Heart right ventricle (tissue), 16 donors: ENCODE data around the gene FAM151B. TPM values are rescaled to one million over a fixed set of nuclear protein-coding genes. Genes with fewer than 3 reads are reported as not detected.
"Not testable (repeated sequence)": the region's sequence is repeated elsewhere in the genome, so short reads cannot be mapped to it uniquely, and the experiment has no call there.

Source experiments
- ATAC-seq, 8 donors: fragments of 200-7000 bp; cut with Tn5 transposase; one replicate each; pipeline ENCODE4 v1.9.1; 2020; ENCODE audit warnings: mild to moderate bottlenecking in 8 of 8, moderate library complexity in 8 of 8, moderate number of reproducible peaks in 1 of 8
- DNase-seq, 2 donors: peaks; one replicate each; pipeline ENCODE4 v3.0.0-alpha.2; 2020
- H3K27ac ChIP-seq, 10 donors: fragments of 200-600 bp; sonication (generic) in 2 of 10; one replicate each; pipeline versions ENCODE4 v1.5.0 to v1.8.0; 2020 to 2022; ENCODE audit warnings: mild to moderate bottlenecking in 3 of 10
- H3K27me3 ChIP-seq, 7 donors: fragments of 200-600 bp; one replicate each; pipeline ENCODE4 v1.8.0; 2021 to 2022; ENCODE audit warnings: mild to moderate bottlenecking in 2 of 7
- H3K36me3 ChIP-seq, 9 donors: fragments of 200-600 bp; sonication (generic) in 1 of 9; one replicate each; pipeline versions ENCODE4 v1.5.0 to v1.8.0; 2020 to 2022; ENCODE audit warnings: mild to moderate bottlenecking in 2 of 9
- H3K4me1 ChIP-seq, 9 donors: fragments of 200-600 bp; sonication (generic) in 1 of 9; one replicate each; pipeline versions ENCODE4 v1.5.0 to v1.8.0; 2020 to 2022; ENCODE audit warnings: mild to moderate bottlenecking in 4 of 9
- H3K4me3 ChIP-seq, 10 donors: fragments of 200-600 bp; sonication (generic) in 2 of 10; one replicate each; pipeline versions ENCODE4 v1.5.0 to v1.8.0; 2020 to 2022; ENCODE audit warnings: mild to moderate bottlenecking in 7 of 10, moderate library complexity in 2 of 10
- H3K9me3 ChIP-seq, 11 donors: fragments of 200-600 bp in 10 of 11; sonication (generic) in 2 of 11; one replicate each; pipeline versions ENCODE4 v1.5.0 to v1.8.0; 2013 to 2022; ENCODE audit warnings: mild to moderate bottlenecking in 2 of 11, control low read depth in 1 of 11, moderate library complexity in 1 of 11
- CTCF ChIP-seq, 9 donors: fragments of 200-600 bp; sonication (generic) in 2 of 9; IDR thresholded peaks; one replicate each; pipeline versions ENCODE4 v1.5.0 to v1.8.0; 2021 to 2022; ENCODE audit warnings: antibody characterized with exemption in 9 of 9, mild to moderate bottlenecking in 5 of 9, moderate library complexity in 1 of 9
- WGBS, 2 donors: extraction: QIAGEN DNeasy Blood & Tissue Kit; methylation state at CpG; one replicate each; pipeline ENCODE4 v1.1.7; 2013; ENCODE audit warnings: inconsistent platforms in 1 of 2; 5-methylcytosine and 5-hydroxymethylcytosine counted together
- intact Hi-C, 10 donors: fragments of 100-400 bp; cut with DNase I; formaldehyde crosslinking; loops; one replicate each; pipeline versions ENCODE4 v1.11.1 to v1.14.2; 2022
- polyA plus RNA-seq, 2 donors: library from polyadenylated mRNA; stranded (reverse); fragments of 200-250 nt; gene quantifications; one replicate each; pipeline ENCODE4 v1.2.3, GENCODE V29; 2013
- total RNA-seq, 10 donors: library from RNA; stranded (reverse); fragmentation: NEBNext Ultra II Directional in 3 of 10; extraction: Animal tissue kit (Norgen Biotek cat#: 25700) in 3 of 10; gene quantifications; one replicate each; pipeline versions ENCODE4 v1.2.1 to v1.2.4, GENCODE V29; 2021 to 2023
- donor health status: Arrhythmogenic right ventricular cardiomyopathy.
- donor health status: ischemic (EF 13 %, LVEDD 7.1; RV severe dilation, severe dysfunction).
- donor health status: healthy with polysubstance abuse.
- donor health status: DM: no; HTN: yes; CAD: no.
- donor health status: DM: no; HTN: no; CAD: no.
- donor health status: ischemic (EF 25% LVEDD 6.9; RV normal size, moderate dysfunction).
- donor health status: ischemic (EF 25% LVEDD 5.7; RV mildly dilated, moderate dysfunction).
- donor health status: healthy.
- donor health status: DM: yes; HTN: yes; CAD: no.
- donor health status: Ischemic cardiomyopathy.
- donor health status: ischemic (EF 35%, LVEDD 5.7; RV mildly dilated, moderate dysfunction).
- donor health status: nonischemic (EF 11% LVEDD 7.7; RV severe dilation, severe dysfunction).
- donor health status: DM: yes; HTN: yes; CAD: no.
- donor health status: PGD.
- donor health status: ischemic (EF 29% LVEDD 5.4; RV normal size, mild dysfunction).
- donor health status: nonischemic (EF 23%, LVEDD 6.1; RV moderate dilation, normal function).

The FAM151B gene
- total and polyA plus RNA-seq, 12 donors, result 0.39 to 2.8 (median 1.4) TPM

- DNase-seq, result no peak
- H3K27ac ChIP-seq, result no peak overlapping the region
- H3K4me3 ChIP-seq, result no peak overlapping the region
- H3K36me3 ChIP-seq, result no peaks in the 10 kb centered on the region
- WGBS, 2 donors, result 87 to 91% methylated on average over 5 of the region's 5 CpGs
- H3K9me3 ChIP-seq, result no peaks in the 10 kb centered on the region
- TF ChIP-seq CTCF (IDR thresholded peaks at IDR 0.05), result no peak
- ATAC-seq, result no peak
- no peaks in the 10 kb centered on the region for H3K4me1 ChIP-seq
- intact Hi-C loops, result no loop called here
- peaks cover 0 to 53% (median 36%) of the 10 kb centered on the region in 7 donors for H3K27me3 ChIP-seq
These were observed 88.5 kb downstream of the FAM151B start for GRCh38 chr5:80576383-80576782.

- peaks cover 0 to 40% (median 23%) of the 10 kb centered on the region in 7 donors for H3K27me3 ChIP-seq
- ATAC-seq, result no peak
- no peak for TF ChIP-seq CTCF (IDR thresholded peaks at IDR 0.05)
These were observed 89.8 kb downstream of the FAM151B start for GRCh38 chr5:80577707-80578106.

GRCh38 chr5:80579050-80579449, 91.2 kb downstream of the FAM151B start:
- H3K4me1 ChIP-seq, result no peaks in the 10 kb centered on the region
- no peak for DNase-seq
- WGBS, 2 donors, result 92 to 98% methylated on average over 2 of the region's 2 CpGs

More at GRCh38 chr5:80577707-80578106, 89.8 kb downstream of the FAM151B start:
- no peak overlapping the region for H3K4me3 ChIP-seq
- no peak overlapping the region for H3K27ac ChIP-seq
- no peak for DNase-seq
- no peaks in the 10 kb centered on the region for H3K9me3 ChIP-seq
- H3K4me1 ChIP-seq, result no peaks in the 10 kb centered on the region
- H3K36me3 ChIP-seq, result no peaks in the 10 kb centered on the region
- 14 to 21% methylated on average over 5 of the region's 5 CpGs for WGBS, 2 donors
- intact Hi-C loops, result no loop called here

GRCh38 chr5:80580291-80580690, 92.4 kb downstream of the FAM151B start:
- intact Hi-C loops, H3K9me3 ChIP-seq, H3K4me1 ChIP-seq, H3K27ac ChIP-seq, H3K36me3 ChIP-seq, ATAC-seq, DNase-seq, H3K4me3 ChIP-seq: not testable (repeated sequence)
- 96 to 98% methylated on average over 3 of the region's 3 CpGs for WGBS, 2 donors
- H3K27me3 ChIP-seq, result peaks cover 0 to 15% (median 4%) of the 10 kb centered on the region in 7 donors

More at GRCh38 chr5:80579050-80579449, 91.2 kb downstream of the FAM151B start:
- no peak for TF ChIP-seq CTCF (IDR thresholded peaks at IDR 0.05)
- intact Hi-C loops, result no loop called here
- peaks cover 0 to 26% (median 11%) of the 10 kb centered on the region in 7 donors for H3K27me3 ChIP-seq
- H3K27ac ChIP-seq, result no peak overlapping the region
- no peaks in the 10 kb centered on the region for H3K9me3 ChIP-seq
- no peak overlapping the region for H3K4me3 ChIP-seq
- ATAC-seq, result no peak
- no peaks in the 10 kb centered on the region for H3K36me3 ChIP-seq

GRCh38 chr5:80584770-80585169, 96.9 kb downstream of the FAM151B start:
- H3K36me3 ChIP-seq, result no peaks in the 10 kb centered on the region
- no peaks in the 10 kb centered on the region for H3K9me3 ChIP-seq
- no peak for TF ChIP-seq CTCF (IDR thresholded peaks at IDR 0.05)
- no peaks in the 10 kb centered on the region for H3K4me1 ChIP-seq
- peaks cover 0 to 4% (median 0%) of the 10 kb centered on the region in 7 donors for H3K27me3 ChIP-seq
- intact Hi-C loops, result no loop called here
- no peak for DNase-seq
- WGBS, 2 donors, result 86 to 87% methylated on average over 6 of the region's 6 CpGs
- H3K4me3 ChIP-seq, result no peak overlapping the region
- H3K27ac ChIP-seq, result no peak overlapping the region
- no peak for ATAC-seq
